ENCODE data around the gene SGTA.
A peak's percentile ranks its signal among the peaks of the same experiment; 100 is the strongest.

SGTA gene, protein sequence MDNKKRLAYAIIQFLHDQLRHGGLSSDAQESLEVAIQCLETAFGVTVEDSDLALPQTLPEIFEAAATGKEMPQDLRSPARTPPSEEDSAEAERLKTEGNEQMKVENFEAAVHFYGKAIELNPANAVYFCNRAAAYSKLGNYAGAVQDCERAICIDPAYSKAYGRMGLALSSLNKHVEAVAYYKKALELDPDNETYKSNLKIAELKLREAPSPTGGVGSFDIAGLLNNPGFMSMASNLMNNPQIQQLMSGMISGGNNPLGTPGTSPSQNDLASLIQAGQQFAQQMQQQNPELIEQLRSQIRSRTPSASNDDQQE

DNA sequence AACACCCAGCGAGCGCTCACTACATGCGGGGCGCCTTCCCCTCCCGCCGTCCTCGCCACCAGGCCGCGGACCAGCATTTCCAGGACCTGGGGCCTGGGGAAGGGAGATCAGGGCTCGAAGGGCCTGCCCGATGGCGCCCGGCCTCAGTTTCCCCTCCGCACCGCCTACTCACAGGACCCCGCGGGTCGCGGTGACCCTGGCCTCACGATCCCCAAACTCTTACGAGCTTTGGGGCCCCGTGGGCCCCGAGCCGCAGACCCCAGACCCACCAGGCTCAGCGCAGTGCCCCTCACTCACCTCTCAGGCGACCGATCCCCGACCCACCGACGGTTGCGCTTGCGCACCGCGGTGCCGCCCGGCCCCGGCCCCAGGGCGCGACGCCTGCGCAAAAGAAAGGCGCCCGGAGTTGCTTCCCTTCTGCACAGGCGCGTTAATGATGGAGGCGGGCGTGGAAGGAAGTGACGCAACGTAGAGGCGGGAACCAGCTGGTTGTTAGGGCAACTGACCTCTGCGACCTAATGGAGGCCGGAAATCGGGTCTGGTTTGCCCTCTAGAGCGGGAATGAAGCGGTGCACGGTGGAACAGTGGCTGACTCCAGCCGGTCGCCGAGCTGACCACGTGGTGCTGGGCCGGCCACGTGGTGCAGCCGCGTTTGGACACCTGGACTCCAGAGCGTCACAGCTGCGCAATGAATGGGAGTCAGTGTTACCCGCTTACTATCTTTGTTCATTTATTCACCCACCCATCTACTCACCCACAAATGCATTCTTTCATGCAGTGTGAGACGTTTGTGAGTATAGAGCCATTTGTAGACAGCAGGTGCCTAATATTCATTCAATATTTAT is at the start of gene SGTA:
TSS of gene SGTA (minus strand) at position 338 of the 845 bp plus-strand sequence. CDS start 14,205 bp downstream, outside the sequence.
- H4K20me1 ChIP-seq (ENCODE audit: insufficient read depth, low read length) = peaks cover 29% of the 10 kb centered on the region
- peak within 1 kb of the TSS; percentile 91 for H3K9ac ChIP-seq (ENCODE audit: low read length)
- peak within 1 kb of the TSS; percentile 86 for H3K4me3 ChIP-seq (ENCODE audit: low read length)
- H3K4me1 ChIP-seq (ENCODE audit: low read length) = peaks cover 23% of the 10 kb centered on the region
- H3K27me3 ChIP-seq (ENCODE audit: low read depth, low read length) = no peaks in the 10 kb centered on the region
- H3K36me3 ChIP-seq (replicated peaks; ENCODE audit: low read depth, low read length) = peaks cover 23% of the 10 kb centered on the region
- H3K79me2 ChIP-seq (ENCODE audit: low read length) = peaks cover 79% of the 10 kb centered on the region
- H3K27ac ChIP-seq (ENCODE audit: low read length) = peak within 1 kb of the TSS; percentile 50
- peak within 1 kb of the TSS; percentile 90 for H3K4me2 ChIP-seq (ENCODE audit: low read length)
- H2AFZ ChIP-seq (ENCODE audit: low read depth, low read length) = peak within 1 kb of the TSS; percentile 69
- no peaks in the 10 kb centered on the region for H3K9me3 ChIP-seq (ENCODE audit: insufficient read depth, low read length)
- TF ChIP-seq, protein P1, sequence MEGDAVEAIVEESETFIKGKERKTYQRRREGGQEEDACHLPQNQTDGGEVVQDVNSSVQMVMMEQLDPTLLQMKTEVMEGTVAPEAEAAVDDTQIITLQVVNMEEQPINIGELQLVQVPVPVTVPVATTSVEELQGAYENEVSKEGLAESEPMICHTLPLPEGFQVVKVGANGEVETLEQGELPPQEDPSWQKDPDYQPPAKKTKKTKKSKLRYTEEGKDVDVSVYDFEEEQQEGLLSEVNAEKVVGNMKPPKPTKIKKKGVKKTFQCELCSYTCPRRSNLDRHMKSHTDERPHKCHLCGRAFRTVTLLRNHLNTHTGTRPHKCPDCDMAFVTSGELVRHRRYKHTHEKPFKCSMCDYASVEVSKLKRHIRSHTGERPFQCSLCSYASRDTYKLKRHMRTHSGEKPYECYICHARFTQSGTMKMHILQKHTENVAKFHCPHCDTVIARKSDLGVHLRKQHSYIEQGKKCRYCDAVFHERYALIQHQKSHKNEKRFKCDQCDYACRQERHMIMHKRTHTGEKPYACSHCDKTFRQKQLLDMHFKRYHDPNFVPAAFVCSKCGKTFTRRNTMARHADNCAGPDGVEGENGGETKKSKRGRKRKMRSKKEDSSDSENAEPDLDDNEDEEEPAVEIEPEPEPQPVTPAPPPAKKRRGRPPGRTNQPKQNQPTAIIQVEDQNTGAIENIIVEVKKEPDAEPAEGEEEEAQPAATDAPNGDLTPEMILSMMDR (IDR thresholded peaks at IDR 0.05; ENCODE audit: low read depth, low read length) = peak; percentile 35
- no peak for TF ChIP-seq EZH2phosphoT487 (IDR thresholded peaks at IDR 0.05; ENCODE audit: low read depth)

DNA sequence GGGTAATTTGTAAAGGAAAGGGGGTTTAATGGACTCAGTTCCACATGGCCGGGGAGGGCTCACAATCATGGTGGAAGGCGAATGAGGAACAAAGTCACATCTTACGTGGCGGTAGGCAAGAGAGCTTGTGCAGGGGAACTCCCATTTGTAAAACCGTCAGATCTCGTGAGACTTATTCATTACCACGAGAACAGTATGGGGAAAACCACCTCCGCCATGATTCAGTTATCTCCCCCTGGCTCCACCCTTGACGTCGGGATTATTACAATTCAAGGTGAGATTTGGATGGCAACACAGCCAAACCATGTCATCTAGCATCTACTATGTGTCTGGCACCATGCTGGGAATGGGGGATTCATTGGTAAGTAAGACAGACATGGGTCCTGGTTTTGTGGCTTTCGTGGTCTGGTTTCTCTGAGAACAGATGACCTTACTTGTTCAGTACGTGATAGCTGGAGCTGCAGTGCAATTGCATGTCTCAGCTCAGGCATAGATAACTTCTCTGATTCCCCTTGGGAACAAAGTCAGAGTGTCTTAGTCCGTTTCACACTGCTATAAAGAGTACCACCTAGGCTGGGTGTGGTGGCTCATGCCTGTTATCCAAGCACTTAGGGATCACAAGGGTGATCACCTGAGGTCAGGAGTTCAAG is 44.9 kb upstream of the SGTA start:
- H3K9me3 ChIP-seq (ENCODE audit: insufficient read depth, low read length) = peaks cover 22% of the 10 kb centered on the region; the same call in 1 of the 2 replicates
- no peak for TF ChIP-seq EZH2phosphoT487 (IDR thresholded peaks at IDR 0.05; ENCODE audit: low read depth)
- TF ChIP-seq, protein P1 (IDR thresholded peaks at IDR 0.05; ENCODE audit: low read depth, low read length) = no peak
- H2AFZ ChIP-seq (ENCODE audit: low read depth, low read length) = no peak overlapping the region
- no peaks in the 10 kb centered on the region for H4K20me1 ChIP-seq (ENCODE audit: insufficient read depth, low read length)
- no peaks in the 10 kb centered on the region for H3K4me1 ChIP-seq (ENCODE audit: low read length)
- no peak overlapping the region for H3K27ac ChIP-seq (ENCODE audit: low read length)
- H3K79me2 ChIP-seq (ENCODE audit: low read length) = no peaks in the 10 kb centered on the region
- no peak overlapping the region for H3K4me2 ChIP-seq (ENCODE audit: low read length)
- no peaks in the 10 kb centered on the region for H3K27me3 ChIP-seq (ENCODE audit: low read depth, low read length)
- H3K36me3 ChIP-seq (replicated peaks; ENCODE audit: low read depth, low read length) = peaks cover 29% of the 10 kb centered on the region
- H3K4me3 ChIP-seq (ENCODE audit: low read length) = no peak overlapping the region
- H3K9ac ChIP-seq (ENCODE audit: low read length) = no peak overlapping the region

DNA sequence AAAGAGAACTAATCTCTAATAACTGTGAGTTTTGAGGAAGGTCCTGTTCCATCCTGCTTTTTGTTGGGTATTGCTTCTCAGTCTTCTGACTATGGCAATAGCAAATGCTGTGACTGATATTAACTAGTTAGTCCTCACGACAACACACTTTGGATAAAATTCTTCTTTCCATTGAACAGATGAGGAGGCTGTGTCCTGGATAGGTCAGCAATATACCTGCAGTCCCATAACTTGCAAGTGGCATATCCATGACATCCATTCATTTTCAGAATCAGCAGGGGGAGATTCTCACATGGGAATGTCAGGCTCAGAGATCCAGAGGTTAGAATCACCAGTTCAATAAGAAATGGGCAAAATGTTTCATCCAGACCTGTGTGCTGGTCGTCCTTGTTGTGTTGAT is 43.9 kb upstream of the SGTA start:
- Histone ChIP-seq H3K4me2 (ENCODE audit: low read length) (no peak overlapping the region), H3K9ac (ENCODE audit: low read length) (no peak overlapping the region), H3K27ac (ENCODE audit: low read length) (no peak overlapping the region), H3K9me3 (ENCODE audit: insufficient read depth, low read length) (peaks cover 12% of the 10 kb centered on the region; the same call in 1 of the 2 replicates), H4K20me1 (ENCODE audit: insufficient read depth, low read length) (no peaks in the 10 kb centered on the region), H2AFZ (ENCODE audit: low read depth, low read length) (no peak overlapping the region), H3K79me2 (ENCODE audit: low read length) (no peaks in the 10 kb centered on the region), H3K4me1 (ENCODE audit: low read length) (no peaks in the 10 kb centered on the region), H3K36me3 (replicated peaks; ENCODE audit: low read depth, low read length) (peaks cover 21% of the 10 kb centered on the region), H3K27me3 (ENCODE audit: low read depth, low read length) (no peaks in the 10 kb centered on the region), H3K4me3 (ENCODE audit: low read length) (no peak overlapping the region)
- TF ChIP-seq EZH2phosphoT487 (IDR thresholded peaks at IDR 0.05; ENCODE audit: low read depth) = no peak
- TF ChIP-seq, protein P1 (IDR thresholded peaks at IDR 0.05; ENCODE audit: low read depth, low read length) = no peak
